Kidney epithelial cell (primary cell): ENCODE results near the gene NOTCH2. TPM values are rescaled to one million over a fixed set of nuclear protein-coding genes. Genes with fewer than 3 reads are reported as not detected.

Source experiments
- DNase-seq: peaks from one replicate; pipeline ENCODE4 v3.0.0-alpha.2; 2010; ENCODE audit warnings: low read depth
- H3K27me3 ChIP-seq: 2 replicates; pipeline ENCODE4 v1.6.0; 2011; ENCODE audit warnings: low read length; ENCODE audit not compliant: control insufficient read depth, insufficient read depth
- H3K36me3 ChIP-seq: 2 replicates; pipeline ENCODE4 v1.5.1; 2011; ENCODE audit warnings: low read length; ENCODE audit not compliant: control insufficient read depth, insufficient read depth
- H3K4me3 ChIP-seq: 2 replicates; pipeline ENCODE4 v1.5.1; 2011; ENCODE audit warnings: low read depth, mild to moderate bottlenecking, control low read depth, low read length
- total RNA-seq: library from RNA; depleted of rRNA; stranded (reverse); fragments of >200 nt; gene quantifications from 2 replicates; pipeline ENCODE4 v1.2.3, GENCODE V29; 2015
- TF ChIP-seq, protein P1 (sequence below): IDR thresholded peaks from 2 replicates; pipeline ENCODE4 v1.5.1; 2011; ENCODE audit warnings: mild to moderate bottlenecking, moderate library complexity, low read length, control low read depth, inconsistent platforms; ENCODE audit not compliant: insufficient read depth, poor library complexity, severe bottlenecking

The NOTCH2 gene
- total RNA-seq, 1 donor from 2014 or later, result 136 TPM

- no peaks in the 10 kb centered on the region for H3K36me3 ChIP-seq
- no peak overlapping the region for H3K4me3 ChIP-seq
- no peak for DNase-seq
- no peaks in the 10 kb centered on the region for H3K27me3 ChIP-seq
- TF ChIP-seq, protein P1, sequence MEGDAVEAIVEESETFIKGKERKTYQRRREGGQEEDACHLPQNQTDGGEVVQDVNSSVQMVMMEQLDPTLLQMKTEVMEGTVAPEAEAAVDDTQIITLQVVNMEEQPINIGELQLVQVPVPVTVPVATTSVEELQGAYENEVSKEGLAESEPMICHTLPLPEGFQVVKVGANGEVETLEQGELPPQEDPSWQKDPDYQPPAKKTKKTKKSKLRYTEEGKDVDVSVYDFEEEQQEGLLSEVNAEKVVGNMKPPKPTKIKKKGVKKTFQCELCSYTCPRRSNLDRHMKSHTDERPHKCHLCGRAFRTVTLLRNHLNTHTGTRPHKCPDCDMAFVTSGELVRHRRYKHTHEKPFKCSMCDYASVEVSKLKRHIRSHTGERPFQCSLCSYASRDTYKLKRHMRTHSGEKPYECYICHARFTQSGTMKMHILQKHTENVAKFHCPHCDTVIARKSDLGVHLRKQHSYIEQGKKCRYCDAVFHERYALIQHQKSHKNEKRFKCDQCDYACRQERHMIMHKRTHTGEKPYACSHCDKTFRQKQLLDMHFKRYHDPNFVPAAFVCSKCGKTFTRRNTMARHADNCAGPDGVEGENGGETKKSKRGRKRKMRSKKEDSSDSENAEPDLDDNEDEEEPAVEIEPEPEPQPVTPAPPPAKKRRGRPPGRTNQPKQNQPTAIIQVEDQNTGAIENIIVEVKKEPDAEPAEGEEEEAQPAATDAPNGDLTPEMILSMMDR, result no peak
These were observed 178.1 kb downstream of the NOTCH2 start for GRCh38 chr1:119891386-119891785.

DNA sequence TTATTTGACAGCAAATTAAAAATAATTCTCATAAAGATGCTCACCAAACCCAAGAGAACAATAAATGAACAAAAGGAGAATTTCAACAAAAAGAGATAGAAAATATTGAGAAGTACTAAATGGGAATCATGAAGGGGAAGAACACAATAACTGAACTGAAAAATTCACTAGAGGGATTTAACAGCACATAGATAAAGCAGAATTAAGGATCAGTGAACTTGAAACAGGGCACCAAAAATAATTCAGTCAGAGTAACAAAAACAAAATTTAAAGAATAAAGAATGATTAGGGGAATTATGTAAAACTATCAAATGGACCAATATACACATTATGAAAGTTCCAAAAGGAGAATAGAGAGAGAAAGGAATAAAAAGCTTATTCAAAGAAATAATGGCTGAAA, 181.0 kb downstream of the NOTCH2 start:
- TF ChIP-seq, protein P1, result no peak
- peaks cover 2% of the 10 kb centered on the region for H3K27me3 ChIP-seq
- no peak for DNase-seq
- H3K36me3 ChIP-seq, result no peaks in the 10 kb centered on the region
- H3K4me3 ChIP-seq, result no peak overlapping the region

- no peak for DNase-seq
- TF ChIP-seq, protein P1, result no peak
- Histone ChIP-seq H3K36me3 (no peaks in the 10 kb centered on the region), H3K4me3 (no peak overlapping the region), H3K27me3 (peaks cover 2% of the 10 kb centered on the region)
These were observed 182.0 kb downstream of the NOTCH2 start for GRCh38 chr1:119887427-119887826.

GRCh38 chr1:119885903-119886783, 183.3 kb downstream of the NOTCH2 start:
- DNase-seq, result no peak
- TF ChIP-seq, protein P1, result peak; percentile 72

GRCh38 chr1:119884711-119885110, 184.8 kb downstream of the NOTCH2 start:
- no peak overlapping the region for H3K4me3 ChIP-seq
- TF ChIP-seq, protein P1, result no peak
- peaks cover 2% of the 10 kb centered on the region for H3K27me3 ChIP-seq
- no peaks in the 10 kb centered on the region for H3K36me3 ChIP-seq
- no peak for DNase-seq

More at GRCh38 chr1:119885903-119886783, 183.3 kb downstream of the NOTCH2 start:
- H3K36me3 ChIP-seq, result no peaks in the 10 kb centered on the region
- no peak overlapping the region for H3K4me3 ChIP-seq
- peaks cover 2% of the 10 kb centered on the region for H3K27me3 ChIP-seq
